ENCODE results near the gene SCUBE2. TPM values are rescaled to one million over a fixed set of nuclear protein-coding genes. Genes with fewer than 3 reads are reported as not detected.
A peak's percentile ranks its signal among the peaks of the same experiment; 100 is the strongest.

The SCUBE2 gene
- polyA plus RNA-seq (ENCODE audit: insufficient read length in 4 of 4): 10 to 100 TPM in 1 of 4 donors, 1 to 10 TPM in 3; 6.6 to 12.5 (median 8.6) TPM

- no peak for DNase-seq (ENCODE audit: low read depth in 4 of 4, low spot score in 3 of 4)
These were observed at the start of gene SCUBE2 for GRCh38 chr11:9091044-9091922. SCUBE2 (minus strand) TSS chr11:9091599; CDS start chr11:9091528, 71 bp downstream.

- DNase-seq (ENCODE audit: low read depth in 4 of 4, low spot score in 3 of 4): no peak
These were observed 49.8 kb upstream of the SCUBE2 start for GRCh38 chr11:9141186-9141585.

DNA sequence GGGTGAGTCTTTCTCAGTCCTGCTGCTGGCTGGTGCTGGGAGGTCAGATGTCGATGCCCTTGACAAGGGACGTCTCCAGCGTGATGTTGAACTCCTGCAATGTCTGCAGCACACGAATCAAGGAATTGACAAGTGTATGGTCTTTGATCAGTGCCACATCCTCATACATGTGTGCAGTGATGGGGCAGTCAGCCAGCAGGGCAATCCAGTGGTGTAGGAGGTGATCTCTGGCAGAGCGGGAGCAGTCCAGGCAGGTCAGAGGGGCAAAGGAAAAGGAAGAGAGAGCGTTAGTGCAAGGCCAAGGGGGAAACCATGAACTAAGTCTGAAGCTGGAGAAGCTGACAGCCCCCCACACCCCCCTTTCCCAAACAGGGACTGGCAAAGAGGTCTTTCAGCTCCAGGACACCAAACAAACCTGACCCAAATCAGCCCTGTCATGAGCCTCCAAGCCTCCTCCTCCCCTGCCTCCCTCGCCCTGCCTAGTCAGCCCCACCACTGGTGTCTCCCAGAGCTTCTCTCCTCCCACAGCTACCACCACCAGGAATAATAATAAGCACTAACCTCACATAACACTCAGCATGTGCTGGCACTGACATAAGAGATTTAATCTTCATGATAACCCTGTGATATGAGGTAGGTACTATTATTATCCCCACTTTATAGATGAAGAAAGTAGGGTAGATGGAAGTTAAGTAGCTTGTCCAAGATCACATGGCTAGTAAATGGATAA is 48.4 kb upstream of the SCUBE2 start:
- no peak for DNase-seq (ENCODE audit: low read depth in 4 of 4, low spot score in 3 of 4)

GRCh38 chr11:9138612-9139579 is 47.5 kb upstream of the SCUBE2 start:
- DNase-seq (ENCODE audit: low read depth in 4 of 4, low spot score in 3 of 4): no peak

- no peak for DNase-seq (ENCODE audit: low read depth in 4 of 4, low spot score in 3 of 4)
These were observed 46.7 kb upstream of the SCUBE2 start for GRCh38 chr11:9138133-9138453.

GRCh38 chr11:9137293-9138132 is 46.1 kb upstream of the SCUBE2 start:
- peak; percentile 39 to 58 (median 43) for DNase-seq (ENCODE audit: low read depth in 4 of 4, low spot score in 3 of 4)

DNA sequence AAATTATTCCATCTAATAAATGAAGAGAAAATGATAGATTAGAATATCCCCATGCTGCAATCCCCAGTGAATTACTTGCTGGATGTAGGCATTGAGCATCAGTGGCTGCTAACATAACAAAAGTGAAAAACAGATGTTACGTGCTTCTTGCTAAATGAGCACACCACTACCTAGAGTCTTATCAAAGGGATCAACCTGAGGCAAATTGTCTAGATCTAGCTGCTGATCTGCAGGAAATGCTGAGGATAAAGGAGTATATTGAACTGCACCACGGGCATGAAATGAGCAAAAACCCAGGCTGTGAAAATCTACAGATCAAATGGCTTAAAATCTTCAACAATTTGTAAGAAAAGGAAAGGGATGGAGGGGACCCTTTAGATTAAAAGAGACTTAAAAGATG is 45.3 kb upstream of the SCUBE2 start:
- no peak for DNase-seq (ENCODE audit: low read depth in 4 of 4, low spot score in 3 of 4)

GRCh38 chr11:9133956-9134355 is 42.6 kb upstream of the SCUBE2 start:
- no peak for DNase-seq (ENCODE audit: low read depth in 4 of 4, low spot score in 3 of 4)

DNA sequence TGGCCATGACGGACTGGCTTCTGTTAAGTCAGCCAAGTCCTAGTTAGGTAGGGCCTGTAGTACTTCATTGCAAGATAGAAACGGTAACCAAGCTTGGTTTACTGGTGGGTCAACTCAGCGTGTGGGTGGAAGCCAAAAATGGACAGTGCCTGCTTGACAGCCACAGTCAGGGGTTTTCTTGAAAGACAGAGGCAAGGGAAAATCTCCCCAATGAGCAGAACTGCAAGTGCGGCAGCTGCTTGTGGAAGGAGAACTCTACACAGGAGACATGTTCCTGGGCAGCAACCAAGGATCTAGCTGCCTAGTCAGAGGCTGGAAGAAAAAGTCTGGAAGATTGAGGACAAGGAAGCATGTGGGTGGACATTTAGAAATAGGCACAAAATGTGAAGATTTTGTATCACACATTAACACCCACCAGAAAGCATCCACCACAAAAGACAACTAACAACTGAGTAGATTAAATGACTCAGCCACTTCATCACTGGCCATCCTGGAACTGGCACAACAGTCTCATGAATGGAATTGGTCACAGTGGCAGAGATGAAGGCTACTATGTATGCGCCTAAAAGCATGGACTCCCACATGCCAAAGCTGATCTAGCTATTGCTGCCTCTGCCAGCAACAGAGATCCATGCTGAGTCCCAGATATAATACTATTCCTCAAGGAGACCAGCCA is 40.9 kb upstream of the SCUBE2 start:
- DNase-seq (ENCODE audit: low read depth in 4 of 4, low spot score in 3 of 4): no peak

DNA sequence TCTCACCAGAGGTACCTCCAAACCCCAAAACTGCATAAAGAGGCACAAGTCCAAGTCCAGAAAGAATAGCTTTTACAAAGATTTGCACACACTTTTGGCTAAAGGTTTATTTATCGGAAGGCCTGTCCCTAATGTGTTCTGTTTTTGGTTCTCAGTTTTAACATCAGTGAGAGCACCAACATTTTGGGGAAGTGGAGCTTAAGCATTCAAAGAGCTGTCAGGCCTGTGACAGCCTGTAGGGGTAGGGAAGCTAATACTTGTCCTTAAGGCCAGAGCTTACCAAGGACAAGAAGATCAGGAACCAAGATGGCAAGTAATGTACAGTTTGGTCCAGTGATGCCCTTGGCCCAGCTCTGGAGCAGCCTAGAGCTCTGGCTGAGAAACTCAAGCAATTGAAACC is 38.9 kb upstream of the SCUBE2 start:
- no peak for DNase-seq (ENCODE audit: low read depth in 4 of 4, low spot score in 3 of 4)

DNA sequence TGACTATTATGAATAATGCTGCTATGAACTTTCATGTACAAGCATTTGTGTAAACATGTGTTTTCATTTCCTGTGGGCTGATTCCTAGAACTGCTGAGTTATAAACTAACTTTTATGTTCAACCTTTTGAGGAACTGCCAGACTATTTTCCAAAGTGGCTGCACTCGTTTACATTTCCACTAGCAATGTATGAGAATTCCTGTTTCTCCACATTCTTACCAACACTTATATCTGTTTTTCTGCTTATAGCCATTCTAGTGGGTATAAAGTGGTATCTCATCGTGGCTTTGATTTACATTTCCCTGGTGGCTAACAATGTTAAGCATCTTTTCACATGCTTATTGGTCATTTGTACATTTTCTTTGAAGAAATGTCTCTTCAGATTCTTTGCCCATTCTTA is 35.2 kb upstream of the SCUBE2 start:
- DNase-seq (ENCODE audit: low read depth in 4 of 4, low spot score in 3 of 4): no peak

- DNase-seq (ENCODE audit: low read depth in 4 of 4, low spot score in 3 of 4): no peak
These were observed 33.9 kb upstream of the SCUBE2 start for GRCh38 chr11:9125185-9125886.

DNA sequence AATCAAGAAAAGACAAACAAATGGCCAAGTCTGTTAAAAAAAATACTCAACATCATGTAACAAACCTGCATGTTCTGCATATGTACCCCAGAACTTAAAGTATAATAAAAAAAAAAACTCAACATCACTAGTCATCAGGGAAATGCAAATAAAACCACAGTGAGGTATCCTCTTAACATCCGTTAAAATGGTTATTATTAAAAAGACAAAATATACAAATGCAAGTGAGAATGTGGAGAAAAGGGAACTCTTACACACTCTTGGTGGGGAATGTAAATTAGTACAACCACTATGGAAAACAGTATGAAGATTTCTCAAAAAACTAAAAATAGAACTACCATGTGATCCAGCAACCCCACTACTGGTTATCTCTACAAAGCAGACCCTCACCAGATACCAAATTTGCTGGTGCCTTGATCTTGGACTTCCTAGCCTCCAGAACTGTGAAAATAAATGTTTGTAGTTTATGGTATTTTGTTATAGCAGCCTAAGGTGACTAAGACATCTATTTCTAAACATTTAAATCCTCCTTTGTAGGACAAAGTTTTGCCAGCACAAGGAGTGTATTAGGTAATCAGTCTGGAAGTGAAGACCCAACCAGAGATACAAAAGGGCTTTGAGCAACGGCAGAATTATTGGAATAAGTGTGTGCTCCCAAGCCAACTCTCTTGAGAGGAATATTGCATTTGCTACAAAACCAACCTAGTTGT is 32.4 kb upstream of the SCUBE2 start:
- DNase-seq (ENCODE audit: low read depth in 4 of 4, low spot score in 3 of 4): no peak

GRCh38 chr11:9121469-9121796 is 30.0 kb upstream of the SCUBE2 start:
- DNase-seq (ENCODE audit: low read depth in 4 of 4, low spot score in 3 of 4): no peak

- no peak for DNase-seq (ENCODE audit: low read depth in 4 of 4, low spot score in 3 of 4)
These were observed 29.5 kb upstream of the SCUBE2 start for GRCh38 chr11:9120664-9121468.

- no peak for DNase-seq (ENCODE audit: low read depth in 4 of 4, low spot score in 3 of 4)
These were observed 26.9 kb upstream of the SCUBE2 start for GRCh38 chr11:9118277-9118676.

DNA sequence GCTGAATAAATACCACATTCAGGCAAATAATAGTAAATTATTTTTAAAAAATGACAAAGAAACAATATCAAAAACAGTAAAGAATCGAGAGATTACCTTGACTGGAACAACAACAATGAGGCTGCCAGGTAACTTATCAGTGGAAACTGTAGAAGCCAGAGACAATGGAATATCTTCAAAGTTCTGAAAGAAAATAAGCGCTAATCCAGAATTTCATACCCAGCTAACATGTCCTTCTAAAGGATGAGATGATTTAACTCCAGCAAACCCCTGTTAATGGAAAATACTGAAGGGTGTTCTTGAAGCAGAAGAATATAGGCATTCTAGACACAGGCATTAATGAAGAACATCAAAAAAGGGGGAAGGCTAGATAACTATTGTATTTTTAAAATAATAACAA is 20.7 kb upstream of the SCUBE2 start:
- no peak for DNase-seq (ENCODE audit: low read depth in 4 of 4, low spot score in 3 of 4)
